ENCODE measurements around the gene CHTF8. TPM values are rescaled to one million over a fixed set of nuclear protein-coding genes. Genes with fewer than 3 reads are reported as not detected.

Gene CHTF8
- total RNA-seq, 2 donors from 2014 or later, result 63.7 to 99.5 TPM

- no peaks in the 10 kb centered on the region for H3K9me3 ChIP-seq
- TF ChIP-seq CTCF (IDR thresholded peaks at IDR 0.05), result no peak
- H3K27me3 ChIP-seq (replicated peaks; ENCODE audit: insufficient read depth), result no peaks in the 10 kb centered on the region
- H3K36me3 ChIP-seq, result peaks cover 14% of the 10 kb centered on the region
- H3K4me3 ChIP-seq, result peak overlapping the region; percentile 71
- DNase-seq (ENCODE audit: low spot score), result no peak
- no peak for ATAC-seq (ENCODE audit: insufficient number of reproducible peaks, low FRiP score, low read depth)
- H3K27ac ChIP-seq, result no peak overlapping the region
- H3K4me1 ChIP-seq (ENCODE audit: control insufficient read depth in 1 of 2, low read depth in 2 of 2), result peaks cover 22 to 29% of the 10 kb centered on the region in 2 donors
These were observed 24.1 kb downstream of the CHTF8 start for GRCh38 chr16:69108064-69108904.

- no peaks in the 10 kb centered on the region for H3K9me3 ChIP-seq
- no peaks in the 10 kb centered on the region for H3K27me3 ChIP-seq (replicated peaks; ENCODE audit: insufficient read depth)
- peaks cover 14% of the 10 kb centered on the region for H3K36me3 ChIP-seq
- no peak for TF ChIP-seq CTCF (IDR thresholded peaks at IDR 0.05)
- H3K27ac ChIP-seq, result no peak overlapping the region
- peak overlapping the region; percentile 71 for H3K4me3 ChIP-seq
- peaks cover 22 to 29% of the 10 kb centered on the region in 2 donors for H3K4me1 ChIP-seq (ENCODE audit: control insufficient read depth in 1 of 2, low read depth in 2 of 2)
- no peak for DNase-seq (ENCODE audit: low spot score)
- no peak for ATAC-seq (ENCODE audit: insufficient number of reproducible peaks, low FRiP score, low read depth)
These were observed 24.9 kb downstream of the CHTF8 start for GRCh38 chr16:69107316-69107962.

GRCh38 chr16:69106491-69107315, 25.7 kb downstream of the CHTF8 start:
- Histone ChIP-seq H3K27me3 (replicated peaks; ENCODE audit: insufficient read depth) (no peaks in the 10 kb centered on the region), H3K27ac (no peak overlapping the region), H3K4me1 (ENCODE audit: control insufficient read depth in 1 of 2, low read depth in 2 of 2) (peaks cover 22 to 29% of the 10 kb centered on the region in 2 donors), H3K9me3 (no peaks in the 10 kb centered on the region), H3K36me3 (peaks cover 14% of the 10 kb centered on the region), H3K4me3 (peak overlapping the region; percentile 71)
- TF ChIP-seq CTCF (IDR thresholded peaks at IDR 0.05), result no peak
- no peak for DNase-seq (ENCODE audit: low spot score)
- no peak for ATAC-seq (ENCODE audit: insufficient number of reproducible peaks, low FRiP score, low read depth)

GRCh38 chr16:69105501-69106361, 26.7 kb downstream of the CHTF8 start, which contains the start of gene HAS3:
HAS3 (plus strand) TSS chr16:69105653; CDS start chr16:69109396, 3,743 bp downstream.
- no peak for DNase-seq (ENCODE audit: low spot score)
- TF ChIP-seq CTCF (IDR thresholded peaks at IDR 0.05), result no peak
- Histone ChIP-seq H3K27ac (no peak within 1 kb of the TSS), H3K36me3 (peaks cover 14% of the 10 kb centered on the region), H3K9me3 (no peaks in the 10 kb centered on the region), H3K4me3 (peak within 1 kb of the TSS; percentile 71), H3K4me1 (ENCODE audit: control insufficient read depth in 1 of 2, low read depth in 2 of 2) (peaks cover 22 to 29% of the 10 kb centered on the region in 2 donors), H3K27me3 (replicated peaks; ENCODE audit: insufficient read depth) (no peaks in the 10 kb centered on the region)
- peak; percentile 33 for ATAC-seq (ENCODE audit: insufficient number of reproducible peaks, low FRiP score, low read depth)
